Measurements from ENCODE around the gene SMAD6. TPM values are rescaled to one million over a fixed set of nuclear protein-coding genes. Genes with fewer than 3 reads are reported as not detected.

SMAD6 gene
- total and polyA plus RNA-seq, 9 of the 15 experiments (the other 6 are each of a cell fraction or from before 2014, with no cell fraction given) = 0.10 to 15.5 (median 3.7) TPM

GRCh38 chr15:66701422-66702034 lies 508 bp upstream of the SMAD6 start (continued):
- no peak for TF ChIP-seq AFF1 (IDR thresholded peaks at IDR 0.05; ENCODE audit: low read depth in 1 of 2, partially characterized antibody in 2 of 2)
- TF ChIP-seq RBFOX2 (IDR thresholded peaks at IDR 0.05; ENCODE audit: low read depth, low read length) = peak; percentile 40; the same call in 1 of the 2 replicates
- TF ChIP-seq PHF8 (IDR thresholded peaks at IDR 0.05; ENCODE audit: borderline replicate concordance, low read length) = peak; percentile 33; the same call in 1 of the 2 replicates
- TF ChIP-seq KDM2B (CRISPR knock-in tag; IDR thresholded peaks at IDR 0.05) = peak; percentile 41; the same call in 1 of the 2 replicates
- TF ChIP-seq ZNF830 (CRISPR knock-in tag; IDR thresholded peaks at IDR 0.05) = no peak
- peak in 1 of 3 experiments; percentile 2 for TF ChIP-seq YY1 (IDR thresholded peaks at IDR 0.05; ENCODE audit: borderline replicate concordance in 1 of 3, control insufficient read depth in 1 of 3, extremely low read depth in 1 of 3, insufficient read depth in 3 of 3, insufficient read length in 1 of 3, insufficient replicate concordance in 2 of 3, low read depth in 1 of 3, low read length in 2 of 3)
- TF ChIP-seq DLX4 (CRISPR knock-in tag; IDR thresholded peaks at IDR 0.05) = no peak
- TF ChIP-seq CBX8 (IDR thresholded peaks at IDR 0.05; ENCODE audit: borderline replicate concordance, extremely low read depth, low read depth, low read length, poor library complexity, severe bottlenecking) = no peak
- TF ChIP-seq ATF7 (IDR thresholded peaks at IDR 0.05) = 0 out of 2 replicates have a peak, but pooled peaks have one; percentile 2
- no peak for TF ChIP-seq GATAD2B (IDR thresholded peaks at IDR 0.05; ENCODE audit: borderline replicate concordance)
- TF ChIP-seq POLR2B (IDR thresholded peaks at IDR 0.05; ENCODE audit: low read depth, partially characterized antibody) = no peak
- peak; percentile 74 for TF ChIP-seq RBBP5 (IDR thresholded peaks at IDR 0.05; ENCODE audit: borderline replicate concordance, insufficient read depth, low read length, poor library complexity, severe bottlenecking)
- no peak for TF ChIP-seq EP300 (IDR thresholded peaks at IDR 0.05; ENCODE audit: low read length)
- TF ChIP-seq BRF2 (IDR thresholded peaks at IDR 0.05; ENCODE audit: borderline replicate concordance, insufficient read depth, insufficient read length) = no peak
- TF ChIP-seq KDM5B (IDR thresholded peaks at IDR 0.05; ENCODE audit: insufficient replicate concordance, low read depth, low read length) = peak; percentile 51
- peak; percentile 75 for TF ChIP-seq MAX (CRISPR knock-in tag; IDR thresholded peaks at IDR 0.05)
- TF ChIP-seq MEF2D (tag; conservative IDR thresholded peaks at IDR 0.05; ENCODE audit: low read depth) = no peak
- TF ChIP-seq HMGN3 (IDR thresholded peaks at IDR 0.05; ENCODE audit: borderline replicate concordance, extremely low read depth, insufficient read length, low read depth, low read length) = peak; percentile 21
- no peak; a peak in 1 of 4 replicates for TF ChIP-seq MAZ (CRISPR knock-in tag; conservative IDR thresholded peaks at IDR 0.05 in 1 of 2, IDR thresholded peaks at IDR 0.05 in 1 of 2)
- TF ChIP-seq ZNF23 (CRISPR knock-in tag; IDR thresholded peaks at IDR 0.05) = no peak

All from K562 (cell line).